Kidney (tissue), 14 donors: Measurements from ENCODE around the gene CLMP. TPM values are rescaled to one million over a fixed set of nuclear protein-coding genes. Genes with fewer than 3 reads are reported as not detected.

Experiments
- DNase-seq, 5 donors: peaks; one replicate each; pipeline ENCODE4 v3.0.0-alpha.2; 2013 to 2020
- FAIRE-seq: peaks from 2 replicates; lab custom pipeline; 2012; peaks lifted over from hg19 to GRCh38; lab: Jason Lieb, UNC
- H3K27ac ChIP-seq, 2 donors: one replicate each; pipeline ENCODE4 v1.7.0; 2013; ENCODE audit warnings: low read depth in 2 of 2, low read length in 2 of 2, inconsistent platforms in 1 of 2
- H3K27me3 ChIP-seq: one replicate; pipeline ENCODE4 v1.7.1; 2013; ENCODE audit warnings: low read length, inconsistent platforms; ENCODE audit not compliant: control insufficient read depth, insufficient read depth
- H3K36me3 ChIP-seq, 3 donors: one replicate each; pipeline versions ENCODE4 v1.7.0 to v1.7.1; 2013; ENCODE audit warnings: low read length in 3 of 3, control low read depth in 1 of 3, inconsistent platforms in 1 of 3; ENCODE audit not compliant: insufficient read depth in 3 of 3, control insufficient read depth in 2 of 3
- H3K4me1 ChIP-seq, 3 donors: one replicate each; pipeline versions ENCODE4 v1.7.0 to v1.7.1; 2013; ENCODE audit warnings: low read length in 3 of 3, inconsistent platforms in 1 of 3, low read depth in 1 of 3; ENCODE audit not compliant: control insufficient read depth in 2 of 3, insufficient read depth in 2 of 3
- H3K4me3 ChIP-seq, 3 donors: one replicate each; pipeline versions ENCODE4 v1.7.0 to v1.8.1; 2013; ENCODE audit warnings: low read length in 3 of 3, control low read depth in 1 of 3, inconsistent platforms in 1 of 3
- H3K9ac ChIP-seq, 3 donors: one replicate each; pipeline versions ENCODE4 v1.7.0 to v1.7.1; 2013; ENCODE audit warnings: low read length in 3 of 3, control low read depth in 1 of 3, inconsistent platforms in 1 of 3
- H3K9me3 ChIP-seq, 3 donors: one replicate each; pipeline versions ENCODE4 v1.7.0 to v1.7.1; 2013; ENCODE audit warnings: low read length in 3 of 3, control low read depth in 1 of 3, inconsistent platforms in 1 of 3; ENCODE audit not compliant: control insufficient read depth in 2 of 3, insufficient read depth in 1 of 3
- intact Hi-C: fragments of 100-400 bp; cut with DNase I; formaldehyde crosslinking; loops from one replicate; pipeline ENCODE4 v1.11.1; 2022
- polyA plus RNA-seq: library from polyadenylated mRNA; stranded (reverse); fragments of 350-450 nt; fragmentation: Illumina TruSeq; extraction: RNeasy Lipid Tissue Mini Kit (QIAGEN cat#74804); gene quantifications from one replicate; pipeline ENCODE4 v1.2.3, GENCODE V29; 2014; ENCODE audit warnings: low read depth, low replicate concordance; ENCODE audit not compliant: insufficient read depth
- total RNA-seq: library from RNA; stranded (reverse); fragmentation: NEBNext Ultra II Directional; extraction: Animal tissue kit (Norgen Biotek cat#: 25700); gene quantifications from one replicate; pipeline ENCODE4 v1.2.1, GENCODE V29; 2021
- TF ChIP-seq, protein P1 (sequence below): IDR thresholded peaks from 3 replicates; pipeline ENCODE4 v1.5.1; 2012; ENCODE audit warnings: mild to moderate bottlenecking, moderate library complexity, borderline replicate concordance; ENCODE audit not compliant: insufficient read depth; ENCODE audit errors: extremely low read depth
- donor health status: control.
- donor health status: control.
- donor health status: control.
- donor health status: control.
- donor health status: control.
- donor health status: DM: yes; HTN: yes; CAD: no.
- donor health status: Normal renal cell carcinoma (clear cell type).

CLMP gene
- total and polyA plus RNA-seq, 2 donors from 2014 or later, result 1.2 to 6.8 TPM

DNA sequence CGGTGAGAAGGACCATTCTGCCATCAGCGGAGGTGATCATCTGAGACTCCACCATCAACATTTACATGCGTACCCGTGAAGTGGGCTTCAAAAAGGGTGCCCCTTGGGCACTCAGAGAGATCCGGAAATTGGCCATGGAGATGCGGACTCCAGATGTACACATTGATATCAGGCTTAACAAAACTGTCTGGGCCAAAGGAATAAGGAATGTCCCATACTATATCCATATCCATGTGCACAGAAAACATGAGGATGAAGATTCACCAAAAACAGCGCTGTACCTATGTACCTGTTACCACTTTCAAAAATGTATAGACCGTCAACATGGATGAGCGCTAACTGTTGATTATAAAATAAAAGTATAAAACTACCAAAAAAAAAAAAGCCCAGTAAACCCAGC lies 143.9 kb downstream of the CLMP start:
- Histone ChIP-seq H3K4me1 (peaks cover 0 to under 1% (median 0%) of the 10 kb centered on the region in 3 donors), H3K36me3 (peaks cover 2 to 9% (median 5%) of the 10 kb centered on the region in 3 donors), H3K9me3 (no peaks in the 10 kb centered on the region), H3K27me3 (no peaks in the 10 kb centered on the region), H3K4me3 (no peak overlapping the region), H3K9ac (no peak overlapping the region), H3K27ac (no peak overlapping the region)
- TF ChIP-seq, protein P1, sequence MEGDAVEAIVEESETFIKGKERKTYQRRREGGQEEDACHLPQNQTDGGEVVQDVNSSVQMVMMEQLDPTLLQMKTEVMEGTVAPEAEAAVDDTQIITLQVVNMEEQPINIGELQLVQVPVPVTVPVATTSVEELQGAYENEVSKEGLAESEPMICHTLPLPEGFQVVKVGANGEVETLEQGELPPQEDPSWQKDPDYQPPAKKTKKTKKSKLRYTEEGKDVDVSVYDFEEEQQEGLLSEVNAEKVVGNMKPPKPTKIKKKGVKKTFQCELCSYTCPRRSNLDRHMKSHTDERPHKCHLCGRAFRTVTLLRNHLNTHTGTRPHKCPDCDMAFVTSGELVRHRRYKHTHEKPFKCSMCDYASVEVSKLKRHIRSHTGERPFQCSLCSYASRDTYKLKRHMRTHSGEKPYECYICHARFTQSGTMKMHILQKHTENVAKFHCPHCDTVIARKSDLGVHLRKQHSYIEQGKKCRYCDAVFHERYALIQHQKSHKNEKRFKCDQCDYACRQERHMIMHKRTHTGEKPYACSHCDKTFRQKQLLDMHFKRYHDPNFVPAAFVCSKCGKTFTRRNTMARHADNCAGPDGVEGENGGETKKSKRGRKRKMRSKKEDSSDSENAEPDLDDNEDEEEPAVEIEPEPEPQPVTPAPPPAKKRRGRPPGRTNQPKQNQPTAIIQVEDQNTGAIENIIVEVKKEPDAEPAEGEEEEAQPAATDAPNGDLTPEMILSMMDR, result no peak
- intact Hi-C loops, result no loop called here
- no peak for DNase-seq
- FAIRE-seq, result no peak

DNA sequence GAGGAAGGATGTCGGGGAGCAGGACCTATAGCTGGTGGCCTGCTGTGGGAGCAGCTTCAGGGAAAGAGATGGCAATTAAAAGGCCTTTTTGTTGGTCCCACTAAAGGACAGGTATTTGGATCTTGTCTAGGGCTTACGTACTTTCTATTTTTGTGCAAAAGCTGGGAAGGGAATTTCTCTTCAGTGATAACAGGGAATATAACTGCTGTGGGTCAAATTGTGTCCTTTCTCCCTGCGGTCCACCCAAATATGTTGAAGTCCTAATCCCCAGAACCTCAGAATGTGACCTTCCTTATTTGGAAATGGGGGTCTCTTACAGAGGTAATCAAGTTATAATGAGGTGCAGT lies 147.1 kb downstream of the CLMP start:
- FAIRE-seq, result no peak

DNA sequence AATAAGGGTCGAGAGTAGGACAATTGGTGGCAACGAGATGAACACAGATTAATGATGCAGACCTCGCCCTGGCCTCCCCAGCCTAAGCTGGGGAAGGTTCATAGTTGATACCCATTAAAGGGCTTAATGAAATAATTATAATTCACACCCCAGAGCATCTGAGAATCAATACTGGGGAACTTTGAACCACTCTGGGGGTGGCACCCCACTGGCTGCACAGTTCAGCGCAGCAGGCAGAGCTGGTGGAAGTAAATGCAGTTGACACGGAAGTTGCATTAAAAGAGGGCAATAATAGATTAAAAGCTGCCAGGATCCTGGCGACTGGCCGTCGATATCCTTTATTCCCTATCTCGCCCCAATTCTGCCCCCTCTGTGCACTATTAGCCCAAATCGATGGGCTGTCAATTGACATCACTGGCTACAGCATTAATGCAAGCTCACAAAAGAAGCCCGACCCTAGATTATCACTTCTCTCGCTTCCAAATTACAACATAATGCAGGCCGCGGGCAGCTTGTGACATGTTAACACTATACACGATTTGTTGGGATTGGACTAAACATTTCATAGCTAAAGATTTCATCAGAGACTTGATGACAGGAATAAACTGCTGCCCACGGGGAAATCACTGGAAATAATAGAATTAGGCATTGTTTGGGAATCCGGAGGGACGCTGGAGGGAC lies 147.6 kb downstream of the CLMP start:
- no peak for FAIRE-seq
- no peak overlapping the region for H3K4me3 ChIP-seq
- no peaks in the 10 kb centered on the region for H3K27me3 ChIP-seq
- H3K36me3 ChIP-seq, result no peaks in the 10 kb centered on the region
- intact Hi-C loops, result no loop called here
- H3K9me3 ChIP-seq, result no peaks in the 10 kb centered on the region
- no peak overlapping the region for H3K27ac ChIP-seq
- H3K4me1 ChIP-seq, result no peaks in the 10 kb centered on the region
- DNase-seq, result no peak
- TF ChIP-seq, protein P1, result no peak
- no peak overlapping the region for H3K9ac ChIP-seq

More for the DNA sequence above, 147.1 kb downstream of the CLMP start:
- no peak overlapping the region for H3K9ac ChIP-seq
- intact Hi-C loops, result no loop called here
- no peaks in the 10 kb centered on the region for H3K9me3 ChIP-seq
- H3K4me1 ChIP-seq, result no peaks in the 10 kb centered on the region
- H3K4me3 ChIP-seq, result no peak overlapping the region
- H3K27me3 ChIP-seq, result no peaks in the 10 kb centered on the region
- no peak overlapping the region for H3K27ac ChIP-seq
- TF ChIP-seq, protein P1, result no peak
- DNase-seq, result no peak
- H3K36me3 ChIP-seq, result no peaks in the 10 kb centered on the region
